Central memory CD8-positive, alpha-beta T cell (primary cell): ENCODE results near the gene OCA2.
"Not testable (repeated sequence)": the region's sequence is repeated elsewhere in the genome, so short reads cannot be mapped to it uniquely, and the experiment has no call there.

Source experiments
- ATAC-seq: fragments of 150-1000 bp; cut with Tn5 transposase; replicated peaks from 2 replicates; pipeline ENCODE4 v1.10.0; 2022; ENCODE audit warnings: mild to moderate bottlenecking, moderate FRiP score, moderate number of reproducible peaks; ENCODE audit not compliant: poor library complexity, severe bottlenecking; ENCODE audit errors: extremely low read depth
- DNase-seq, 2 donors: peaks; one replicate each; pipeline ENCODE4 v3.0.0; 2021; ENCODE audit warnings: low spot score in 2 of 2
- H3K27ac Mint-ChIP-seq: one replicate; pipeline ENCODE4 v1.8.0; 2022; ENCODE audit warnings: low read depth, mild to moderate bottlenecking, moderate library complexity, mixed read lengths
- H3K27me3 Mint-ChIP-seq: one replicate; pipeline ENCODE4 v1.8.0; 2022; ENCODE audit warnings: mixed read lengths
- H3K36me3 Mint-ChIP-seq: one replicate; pipeline ENCODE4 v1.8.0; 2022; ENCODE audit warnings: mild to moderate bottlenecking, moderate library complexity, mixed read lengths; ENCODE audit not compliant: insufficient read depth
- H3K4me1 Mint-ChIP-seq: one replicate; pipeline ENCODE4 v1.8.0; 2022; ENCODE audit warnings: mixed read lengths
- H3K4me3 Mint-ChIP-seq: one replicate; pipeline ENCODE4 v1.8.0; 2022; ENCODE audit warnings: mild to moderate bottlenecking, moderate library complexity, mixed read lengths
- H3K9me3 Mint-ChIP-seq: one replicate; pipeline ENCODE4 v1.8.0; 2022; ENCODE audit warnings: mixed read lengths

Gene OCA2

DNA sequence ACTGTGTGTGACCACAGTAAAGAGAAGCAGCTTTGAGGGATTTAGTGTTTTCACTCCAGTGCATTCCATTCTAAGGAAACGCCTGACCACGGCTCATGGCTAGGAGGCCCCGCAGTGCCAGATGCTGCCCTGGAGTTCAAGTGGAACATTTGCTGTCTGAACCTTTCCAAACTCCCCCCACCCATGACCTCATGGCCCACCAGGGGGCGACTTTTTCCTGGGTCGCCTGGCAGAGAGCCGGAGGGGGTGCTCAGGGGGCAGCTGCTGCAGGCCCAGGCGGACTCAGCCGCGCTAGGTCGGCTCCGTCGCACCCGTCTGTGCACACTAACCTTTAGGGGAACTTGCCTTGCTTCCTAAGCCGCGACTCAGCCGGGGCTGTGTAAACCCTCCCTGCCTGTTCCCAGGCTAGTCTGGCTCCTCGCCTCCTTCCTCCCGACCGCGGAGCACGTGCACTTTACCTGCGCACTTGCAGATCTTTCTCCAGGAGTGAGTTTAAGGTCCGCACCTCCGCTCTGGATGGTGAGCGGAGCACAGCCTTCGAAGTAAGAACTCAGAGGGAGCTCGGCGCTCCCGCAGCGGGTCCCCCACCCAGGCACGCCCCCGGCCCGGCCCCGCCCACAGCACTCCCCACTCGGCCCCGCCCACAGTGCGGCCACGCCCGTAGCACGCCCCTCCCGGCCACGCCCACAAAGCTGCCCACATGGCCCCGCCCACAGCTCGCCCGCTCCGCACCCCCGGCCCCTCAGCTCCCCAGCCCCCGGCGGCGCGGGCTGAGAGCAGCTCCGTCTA is at the start of gene OCA2:
OCA2 (minus strand) TSS at position 550 of the 789 bp plus-strand sequence. CDS start 17,441 bp downstream, outside the sequence.
- peaks cover 35% of the 10 kb centered on the region for H3K27me3 Mint-ChIP-seq
- peak within 1 kb of the TSS; percentile 56 for H3K4me3 Mint-ChIP-seq
- DNase-seq (peak in 1 of 2 donors; percentile 33), ATAC-seq (no peak)
- no peak within 1 kb of the TSS for H3K27ac Mint-ChIP-seq
- H3K9me3 Mint-ChIP-seq, result no peaks in the 10 kb centered on the region
- peaks cover 19% of the 10 kb centered on the region for H3K4me1 Mint-ChIP-seq
- H3K36me3 Mint-ChIP-seq, result peaks cover 4% of the 10 kb centered on the region

DNA sequence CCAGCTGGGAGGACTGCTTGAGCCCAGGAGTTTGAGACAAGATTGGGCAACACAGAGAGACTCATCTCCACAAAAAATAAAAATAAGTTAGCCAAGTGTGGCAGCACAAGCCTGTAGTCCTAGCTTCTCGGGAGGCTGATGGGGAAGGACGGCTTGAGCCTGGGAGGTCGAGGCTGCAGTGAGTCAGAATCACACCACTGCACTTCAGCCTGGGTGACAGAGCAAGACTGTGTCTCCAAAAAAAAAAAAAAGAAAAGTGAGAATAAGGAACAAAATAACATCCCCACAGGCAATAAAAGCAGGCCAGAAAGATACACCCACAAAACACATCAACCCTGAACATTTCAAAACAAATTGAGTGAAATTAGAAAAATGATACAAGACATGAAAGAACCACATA is 48.7 kb upstream of the OCA2 start:
- Mint-ChIP-seq H3K4me3 (no peak overlapping the region), H3K9me3 (peaks cover 21% of the 10 kb centered on the region), H3K4me1 (no peaks in the 10 kb centered on the region), H3K27ac (peak overlapping the region; percentile 58), H3K36me3 (peaks cover 20% of the 10 kb centered on the region), H3K27me3 (no peaks in the 10 kb centered on the region)
- ATAC-seq (no peak), DNase-seq (no peak)

DNA sequence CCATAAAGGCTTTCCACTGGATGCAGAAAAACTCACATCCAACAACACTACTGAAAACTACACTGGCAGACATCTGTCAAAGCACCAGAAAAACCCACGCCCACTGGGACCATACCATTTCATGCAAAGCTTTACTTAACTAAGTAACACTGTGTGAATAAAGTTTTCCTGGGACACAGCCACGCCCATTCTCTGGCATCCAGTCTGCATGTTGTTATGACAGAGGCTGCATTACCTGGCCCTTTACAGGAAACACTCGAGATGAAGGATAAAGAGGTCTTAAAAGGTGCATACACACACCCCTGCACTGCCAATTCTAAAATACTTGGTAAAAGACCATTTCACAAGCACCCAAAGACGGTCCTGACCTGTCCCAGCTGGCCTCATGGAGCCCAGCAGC is 46.3 kb upstream of the OCA2 start:
- H3K27me3 Mint-ChIP-seq, ATAC-seq, DNase-seq, H3K27ac Mint-ChIP-seq, H3K4me1 Mint-ChIP-seq, H3K4me3 Mint-ChIP-seq: not testable (repeated sequence)
- Mint-ChIP-seq H3K9me3 (peaks cover 18% of the 10 kb centered on the region), H3K36me3 (peaks cover 26% of the 10 kb centered on the region)

DNA sequence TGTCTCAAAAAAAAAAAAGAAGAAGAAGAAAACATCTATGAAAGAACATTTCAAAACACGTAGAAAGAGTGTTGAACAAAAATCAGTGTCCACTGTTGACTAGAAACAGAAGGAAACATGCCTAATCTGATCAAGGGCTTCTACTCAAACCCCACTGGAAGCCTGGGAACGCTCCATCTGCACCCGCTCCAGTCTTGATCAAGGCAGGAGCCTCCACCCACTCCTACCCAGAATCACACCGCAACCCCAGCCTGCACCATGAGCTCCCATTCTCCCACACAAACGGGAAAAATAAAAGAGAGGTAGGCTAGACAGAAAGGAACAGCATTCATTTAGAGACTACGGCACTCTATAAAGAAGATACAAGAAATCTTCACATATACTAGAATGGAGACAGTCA is 40.9 kb upstream of the OCA2 start:
- no peak overlapping the region for H3K4me3 Mint-ChIP-seq
- H3K4me1 Mint-ChIP-seq, result peaks cover 15% of the 10 kb centered on the region
- DNase-seq (no peak), ATAC-seq (no peak)
- H3K27ac Mint-ChIP-seq, result no peak overlapping the region
- H3K36me3 Mint-ChIP-seq, result peaks cover 26% of the 10 kb centered on the region
- H3K27me3 Mint-ChIP-seq, result no peaks in the 10 kb centered on the region
- H3K9me3 Mint-ChIP-seq, result no peaks in the 10 kb centered on the region

DNA sequence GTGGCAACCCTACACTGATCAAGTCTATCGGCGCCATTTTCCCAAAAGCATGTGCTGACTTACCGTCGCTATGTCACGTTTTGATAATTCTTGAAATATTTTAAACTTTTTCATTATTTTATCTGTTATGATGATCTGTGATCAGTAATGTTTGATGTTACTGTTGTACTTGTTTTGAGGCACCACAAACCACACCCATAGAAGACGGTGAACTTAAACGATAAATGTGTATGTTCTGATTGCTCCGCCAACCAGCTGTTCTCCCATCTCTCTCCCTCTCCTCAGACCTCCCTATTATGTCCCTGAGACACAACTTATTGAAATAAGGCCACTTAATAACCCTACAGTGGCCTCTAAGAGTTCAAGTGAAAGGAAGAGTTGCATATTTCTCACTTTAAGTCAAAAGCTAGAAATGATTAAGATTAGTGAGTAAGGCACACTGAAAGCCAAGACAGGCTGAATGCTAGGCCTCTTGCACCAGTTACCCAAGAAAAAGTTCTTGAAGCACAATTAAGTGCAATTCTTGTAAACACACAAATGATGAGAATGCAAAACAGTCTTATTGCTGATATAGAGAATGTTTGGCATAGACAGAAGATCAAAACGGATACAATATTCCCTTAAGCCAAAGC is 38.4 kb upstream of the OCA2 start:
- Mint-ChIP-seq H3K36me3 (peaks cover 28% of the 10 kb centered on the region), H3K4me1 (peaks cover 15% of the 10 kb centered on the region)
- H3K4me3 Mint-ChIP-seq, H3K27ac Mint-ChIP-seq, H3K9me3 Mint-ChIP-seq, ATAC-seq, H3K27me3 Mint-ChIP-seq, DNase-seq: not testable (repeated sequence)

DNA sequence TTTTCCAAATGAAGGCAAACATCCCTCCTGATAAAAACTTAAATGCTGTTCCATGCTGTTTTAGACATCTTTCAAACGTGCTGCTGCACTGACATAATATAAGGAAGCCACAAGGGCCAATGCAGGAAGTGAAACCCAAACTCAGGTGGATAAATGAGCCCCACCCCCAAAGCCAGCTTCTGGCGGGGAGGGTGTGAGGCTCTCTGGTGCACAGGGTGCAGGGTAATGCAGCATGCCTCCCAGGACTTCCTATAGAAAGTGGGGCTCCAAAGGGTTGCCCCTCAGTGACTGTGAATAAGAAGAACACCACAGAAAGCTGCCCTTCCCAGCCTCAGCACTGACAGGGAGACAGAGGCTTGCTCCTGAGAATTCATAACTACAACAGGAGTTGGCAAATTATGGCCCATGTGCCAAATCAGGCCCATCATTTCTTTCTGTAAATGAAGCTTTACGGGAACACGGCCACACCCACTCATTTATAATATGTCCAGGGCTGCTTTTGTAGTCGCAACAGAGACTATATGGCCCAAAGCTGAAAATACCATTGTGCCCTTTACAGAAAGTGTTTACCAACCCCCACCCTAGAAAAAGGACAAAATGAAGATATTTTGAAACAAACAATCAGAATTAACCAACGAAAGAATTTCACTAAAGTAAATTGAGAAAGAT is 37.3 kb upstream of the OCA2 start:
- not testable (repeated sequence) for H3K27me3 Mint-ChIP-seq, H3K9me3 Mint-ChIP-seq, DNase-seq
- H3K27ac Mint-ChIP-seq, result peak overlapping the region; percentile 79
- H3K36me3 Mint-ChIP-seq, result peaks cover 23% of the 10 kb centered on the region
- peak; percentile 88 for ATAC-seq
- H3K4me3 Mint-ChIP-seq, result peak overlapping the region; percentile 26
- H3K4me1 Mint-ChIP-seq, result peaks cover 15% of the 10 kb centered on the region

DNA sequence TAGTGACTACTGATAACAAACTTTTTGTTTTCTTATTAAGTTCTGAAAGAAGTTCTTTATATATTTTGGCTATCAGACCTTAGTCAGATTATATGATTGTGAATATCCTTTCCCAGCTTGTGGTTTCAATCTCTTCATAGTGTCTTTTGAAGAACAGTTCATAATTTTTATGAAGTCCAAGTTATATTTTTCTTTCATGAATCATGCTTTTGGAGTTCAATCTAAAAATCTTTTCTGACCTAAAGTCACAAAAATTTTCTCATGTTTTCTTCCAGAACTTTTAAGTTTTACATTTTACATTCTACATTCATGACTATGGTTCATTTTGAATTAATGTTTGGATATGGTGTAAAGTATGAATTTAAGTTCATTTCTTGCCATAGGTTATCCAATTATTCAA is 34.2 kb upstream of the OCA2 start:
- Mint-ChIP-seq H3K4me3 (no peak overlapping the region), H3K36me3 (peaks cover 24% of the 10 kb centered on the region), H3K27ac (no peak overlapping the region), H3K27me3 (no peaks in the 10 kb centered on the region), H3K4me1 (peaks cover 15% of the 10 kb centered on the region), H3K9me3 (no peaks in the 10 kb centered on the region)
- DNase-seq (no peak), ATAC-seq (no peak)

DNA sequence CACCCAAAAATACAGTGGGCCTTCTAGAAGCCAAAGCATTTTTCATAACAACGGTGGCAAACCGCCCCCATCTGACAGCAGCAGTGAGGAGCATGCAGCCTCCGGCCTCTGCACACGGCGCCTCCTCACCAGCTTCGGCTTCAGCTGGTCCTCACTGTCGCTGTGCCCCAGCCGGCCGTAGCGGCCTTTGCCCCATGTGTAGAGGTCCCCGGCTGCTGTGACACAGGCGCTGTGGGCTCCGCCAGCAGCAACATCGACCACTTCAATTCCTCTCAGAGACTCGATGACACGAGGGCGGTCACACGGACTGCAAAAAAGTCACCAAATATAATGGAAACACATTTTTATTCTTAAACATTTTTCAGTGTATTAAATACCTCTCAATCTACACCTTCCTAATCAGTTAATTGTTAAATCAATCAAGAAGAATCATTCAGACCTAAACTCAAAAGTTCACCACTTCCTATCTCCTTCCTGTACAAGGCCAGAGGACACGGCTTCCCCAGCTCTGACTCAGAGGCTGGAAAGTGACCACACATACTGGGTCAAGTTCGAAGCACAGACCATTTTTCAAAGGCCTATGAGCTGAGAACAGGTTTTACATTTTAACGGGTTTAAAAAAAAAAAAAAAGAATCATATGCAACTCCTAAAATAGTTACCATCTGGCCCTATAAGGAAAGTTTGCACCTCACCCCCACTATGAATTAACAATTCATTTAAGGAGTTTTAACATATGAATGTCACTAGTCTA is 33.6 kb upstream of the OCA2 start:
- Mint-ChIP-seq H3K4me1 (peaks cover 10% of the 10 kb centered on the region), H3K36me3 (peaks cover 26% of the 10 kb centered on the region)

DNA sequence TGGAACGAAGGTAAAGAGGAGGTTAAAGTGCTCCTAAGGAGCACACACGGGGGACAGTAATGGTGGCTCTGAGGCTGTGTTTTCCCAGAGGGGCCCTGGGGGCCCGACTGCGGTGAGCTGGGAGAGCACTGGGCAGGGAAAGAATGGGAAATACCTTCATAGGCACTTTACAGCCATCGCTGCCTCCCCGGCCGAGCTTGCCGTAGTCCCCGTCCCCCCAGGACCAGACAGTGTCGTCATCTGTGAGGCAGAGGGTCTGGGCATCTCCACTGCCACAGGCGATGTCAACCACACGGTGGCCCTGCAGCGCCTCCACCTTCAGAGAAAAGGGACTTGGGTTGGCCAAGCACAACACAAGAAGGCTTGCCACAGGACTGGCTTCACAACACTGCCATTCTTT is 32.8 kb upstream of the OCA2 start:
- Mint-ChIP-seq H3K36me3 (peaks cover 28% of the 10 kb centered on the region), H3K27ac (no peak overlapping the region), H3K4me3 (no peak overlapping the region), H3K4me1 (peaks cover 6% of the 10 kb centered on the region), H3K9me3 (no peaks in the 10 kb centered on the region), H3K27me3 (no peaks in the 10 kb centered on the region)
- no peak for DNase-seq
- no peak for ATAC-seq

More for the DNA sequence above, 33.6 kb upstream of the OCA2 start:
- no peaks in the 10 kb centered on the region for H3K27me3 Mint-ChIP-seq
- DNase-seq (no peak), ATAC-seq (no peak)
- no peak overlapping the region for H3K27ac Mint-ChIP-seq
- H3K9me3 Mint-ChIP-seq, result no peaks in the 10 kb centered on the region
- no peak overlapping the region for H3K4me3 Mint-ChIP-seq

DNA sequence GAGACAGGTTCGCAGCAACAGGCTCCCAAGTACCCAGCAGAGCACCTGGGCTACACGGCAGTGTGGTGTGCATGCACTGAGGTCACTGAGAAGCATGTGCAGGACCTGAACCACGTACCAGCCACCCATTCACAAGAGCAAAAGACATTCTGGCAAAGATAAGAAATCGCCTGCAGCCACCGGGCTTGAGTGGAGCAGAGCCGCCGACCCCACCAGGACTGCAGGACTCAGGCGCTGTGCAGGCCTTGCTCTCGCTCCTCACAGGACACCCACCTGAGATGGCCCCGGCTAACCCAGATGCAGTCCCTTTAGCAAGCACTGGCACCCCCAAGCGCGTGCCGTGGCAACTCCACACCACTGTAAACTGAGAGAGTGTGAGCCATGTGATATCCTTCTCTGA is 32.3 kb upstream of the OCA2 start:
- ATAC-seq (no peak), DNase-seq (no peak)
- peaks cover 28% of the 10 kb centered on the region for H3K36me3 Mint-ChIP-seq
- H3K4me3 Mint-ChIP-seq, result no peak overlapping the region
- peaks cover under 1% of the 10 kb centered on the region for H3K4me1 Mint-ChIP-seq
- no peaks in the 10 kb centered on the region for H3K9me3 Mint-ChIP-seq
- H3K27me3 Mint-ChIP-seq, result no peaks in the 10 kb centered on the region
- no peak overlapping the region for H3K27ac Mint-ChIP-seq

DNA sequence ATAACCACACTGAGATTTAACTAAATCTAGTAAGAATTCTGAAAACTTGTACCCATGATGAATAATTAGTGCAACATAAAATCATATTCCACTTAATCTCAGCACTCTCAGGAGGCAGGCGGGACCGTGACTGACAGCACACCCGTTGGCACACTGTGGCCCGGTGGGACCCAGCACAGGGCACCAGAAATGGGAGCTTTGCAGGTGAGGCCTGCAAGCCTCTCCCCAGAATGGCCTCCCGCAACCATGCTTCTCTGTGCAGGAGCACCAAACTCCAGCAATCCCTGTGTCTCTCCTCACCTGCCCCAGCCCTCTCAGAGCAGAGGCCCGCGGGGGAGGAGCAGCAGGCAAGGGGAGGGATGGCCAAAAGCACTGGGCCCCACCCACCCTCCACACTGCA is 31.5 kb upstream of the OCA2 start:
- DNase-seq (no peak), ATAC-seq (no peak)
- Mint-ChIP-seq H3K36me3 (peaks cover 28% of the 10 kb centered on the region), H3K27me3 (no peaks in the 10 kb centered on the region), H3K4me3 (no peak overlapping the region), H3K4me1 (peaks cover 5% of the 10 kb centered on the region), H3K9me3 (no peaks in the 10 kb centered on the region), H3K27ac (no peak overlapping the region)

DNA sequence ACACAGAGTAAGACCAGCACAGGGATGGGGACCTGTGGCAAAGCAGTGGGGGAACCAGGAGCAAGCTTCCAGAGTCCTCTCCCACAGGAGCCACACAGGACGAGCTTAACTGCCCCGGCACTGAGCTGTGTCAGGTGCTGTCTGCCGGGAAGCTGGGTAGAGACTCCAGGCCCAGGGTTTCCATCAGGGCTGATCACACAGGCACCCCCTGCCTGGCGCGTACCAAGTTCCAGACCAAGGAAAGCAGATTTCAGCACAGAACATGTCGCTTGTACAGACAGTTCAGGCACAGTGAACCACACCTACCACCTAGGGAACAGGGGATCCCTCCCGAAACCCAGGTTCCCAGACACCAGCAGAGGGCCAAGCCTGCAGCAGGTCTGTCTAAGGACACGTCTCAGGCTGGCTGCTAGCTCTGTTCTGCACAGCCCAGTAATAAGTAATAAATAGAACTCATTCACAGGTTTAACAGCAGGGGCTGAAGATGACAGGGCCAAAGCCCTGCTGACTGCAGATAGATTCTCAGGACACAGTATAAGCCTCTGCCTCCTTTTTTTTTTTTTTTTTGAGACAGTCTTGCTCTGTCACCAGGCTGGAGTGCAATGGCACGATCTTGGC is 30.2 kb upstream of the OCA2 start:
- no peak overlapping the region for H3K4me3 Mint-ChIP-seq
- H3K27me3 Mint-ChIP-seq, result no peaks in the 10 kb centered on the region
- peak overlapping the region; percentile 32 for H3K27ac Mint-ChIP-seq
- peaks cover 21% of the 10 kb centered on the region for H3K36me3 Mint-ChIP-seq
- H3K4me1 Mint-ChIP-seq, result peaks cover 5% of the 10 kb centered on the region
- no peaks in the 10 kb centered on the region for H3K9me3 Mint-ChIP-seq
- ATAC-seq, result no peak
- DNase-seq, result no peak
